RWPE1 (cell line): ENCODE results near the gene BRIP1.

ENCODE experiments used
- CTCF ChIA-PET: fragments of 350-600 bp; sonication (Branson Sonifier 250); formaldehyde crosslinking; extraction: SDS; loops from one replicate; lab custom pipeline; 2021; lab: Yijun Ruan, JAX
- POLR2A ChIA-PET: fragments of 400-600 bp; formaldehyde crosslinking; extraction: SDS; loops from one replicate; lab custom pipeline; 2020; ENCODE audit warnings: antibody characterized with exemption; ENCODE audit not compliant: low non-redundant PET; lab: Yijun Ruan, JAX
- DNase-seq: peaks from one replicate; pipeline ENCODE4 v3.0.0; 2012; ENCODE audit warnings: low spot score
- H3K27ac ChIP-seq: fragments of 450-650 bp; 2 replicates; pipeline ENCODE4 v1.5.1; 2017
- TF ChIP-seq, protein P1 (sequence below): fragments of 450-650 bp; conservative IDR thresholded peaks from 2 replicates; pipeline ENCODE4 v1.5.1; 2017; ENCODE audit warnings: low read depth, mild to moderate bottlenecking

BRIP1 gene

DNA sequence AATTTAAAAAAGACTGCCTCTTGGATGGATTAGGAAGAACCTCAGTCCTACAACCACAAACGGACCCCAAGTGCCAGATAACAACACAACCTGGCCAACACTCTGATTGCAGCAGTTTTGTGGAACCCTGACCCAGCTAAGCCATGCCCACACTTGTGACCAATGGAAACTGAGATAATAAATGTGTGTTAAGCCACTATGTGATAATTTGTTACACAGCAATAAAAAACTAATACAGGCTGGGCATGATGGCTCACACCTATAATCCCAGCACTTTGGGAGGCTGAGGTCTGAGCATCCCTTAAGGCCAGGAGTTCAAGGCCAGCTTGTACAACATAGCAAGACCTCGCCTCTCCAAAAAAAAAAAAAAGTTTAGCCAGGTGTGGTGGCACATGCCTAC is 127.5 kb downstream of the BRIP1 start:
- no peak for DNase-seq
- TF ChIP-seq, protein P1, sequence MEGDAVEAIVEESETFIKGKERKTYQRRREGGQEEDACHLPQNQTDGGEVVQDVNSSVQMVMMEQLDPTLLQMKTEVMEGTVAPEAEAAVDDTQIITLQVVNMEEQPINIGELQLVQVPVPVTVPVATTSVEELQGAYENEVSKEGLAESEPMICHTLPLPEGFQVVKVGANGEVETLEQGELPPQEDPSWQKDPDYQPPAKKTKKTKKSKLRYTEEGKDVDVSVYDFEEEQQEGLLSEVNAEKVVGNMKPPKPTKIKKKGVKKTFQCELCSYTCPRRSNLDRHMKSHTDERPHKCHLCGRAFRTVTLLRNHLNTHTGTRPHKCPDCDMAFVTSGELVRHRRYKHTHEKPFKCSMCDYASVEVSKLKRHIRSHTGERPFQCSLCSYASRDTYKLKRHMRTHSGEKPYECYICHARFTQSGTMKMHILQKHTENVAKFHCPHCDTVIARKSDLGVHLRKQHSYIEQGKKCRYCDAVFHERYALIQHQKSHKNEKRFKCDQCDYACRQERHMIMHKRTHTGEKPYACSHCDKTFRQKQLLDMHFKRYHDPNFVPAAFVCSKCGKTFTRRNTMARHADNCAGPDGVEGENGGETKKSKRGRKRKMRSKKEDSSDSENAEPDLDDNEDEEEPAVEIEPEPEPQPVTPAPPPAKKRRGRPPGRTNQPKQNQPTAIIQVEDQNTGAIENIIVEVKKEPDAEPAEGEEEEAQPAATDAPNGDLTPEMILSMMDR: no peak
- CTCF ChIA-PET: no interaction called here
- H3K27ac ChIP-seq: no peak overlapping the region
- POLR2A ChIA-PET: no interaction called here

DNA sequence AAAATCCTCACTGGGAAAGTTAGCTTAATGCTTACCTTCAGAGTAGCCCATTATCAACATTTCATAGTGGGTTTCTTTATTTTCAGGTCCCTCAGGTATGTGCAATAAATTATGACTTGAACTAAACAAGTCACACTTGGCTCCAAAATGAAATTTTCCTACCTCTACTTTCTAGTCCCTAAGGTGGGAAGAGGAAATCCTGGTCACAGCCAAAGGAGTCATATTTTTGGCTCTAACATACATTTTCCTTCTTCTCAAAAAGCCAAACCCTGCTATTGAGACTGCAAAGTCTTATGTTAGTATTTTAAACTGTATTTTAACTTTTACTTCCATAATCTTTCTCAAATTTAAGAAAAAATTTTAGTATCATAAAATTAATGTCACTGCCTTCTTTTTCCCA is 128.9 kb downstream of the BRIP1 start:
- ChIA-PET POLR2A (no interaction called here), CTCF (no interaction called here)
- no peak for DNase-seq
- TF ChIP-seq, protein P1: no peak
- no peak overlapping the region for H3K27ac ChIP-seq

DNA sequence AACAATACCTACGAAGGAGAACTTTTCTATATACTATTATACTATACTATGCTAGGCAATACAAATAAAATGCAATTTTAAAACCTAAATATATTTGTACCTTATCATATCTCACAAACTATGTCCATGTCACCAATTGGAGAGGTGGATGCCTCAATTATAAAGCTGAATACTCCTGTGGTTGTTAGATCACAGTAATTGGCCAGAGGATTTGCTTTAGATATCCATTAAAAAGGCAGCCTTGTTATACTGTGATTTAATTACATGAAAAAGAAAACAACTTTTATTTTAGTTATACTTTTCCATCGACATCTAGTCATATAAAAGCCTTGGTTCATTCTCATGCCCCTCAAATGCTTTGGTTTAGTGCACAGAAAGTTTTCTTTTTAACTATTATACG is 129.3 kb downstream of the BRIP1 start:
- CTCF ChIA-PET: no interaction called here
- DNase-seq: no peak
- H3K27ac ChIP-seq: no peak overlapping the region
- TF ChIP-seq, protein P1: no peak
- POLR2A ChIA-PET: no interaction called here

DNA sequence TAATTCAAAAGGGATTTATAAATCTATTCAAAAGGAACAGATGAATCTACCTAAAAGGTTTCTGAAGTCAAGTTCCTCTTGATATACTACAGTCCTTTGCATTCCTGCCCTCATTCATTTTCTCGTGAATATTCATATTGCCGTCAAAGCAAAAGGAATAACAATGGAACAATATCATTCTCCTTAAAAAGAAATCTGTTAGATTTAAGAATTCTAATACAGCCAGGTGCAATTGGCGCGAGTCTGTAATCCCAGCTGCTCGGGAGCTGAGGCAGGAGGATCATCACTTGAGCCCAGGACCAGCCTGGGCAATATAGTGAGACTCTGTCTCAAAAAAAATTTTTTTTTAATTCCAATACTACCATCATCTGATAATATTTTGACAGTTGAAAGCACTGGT is 130.3 kb downstream of the BRIP1 start:
- TF ChIP-seq, protein P1: no peak
- no peak for DNase-seq
- ChIA-PET CTCF (no interaction called here), POLR2A (no interaction called here)
- H3K27ac ChIP-seq: no peak overlapping the region

DNA sequence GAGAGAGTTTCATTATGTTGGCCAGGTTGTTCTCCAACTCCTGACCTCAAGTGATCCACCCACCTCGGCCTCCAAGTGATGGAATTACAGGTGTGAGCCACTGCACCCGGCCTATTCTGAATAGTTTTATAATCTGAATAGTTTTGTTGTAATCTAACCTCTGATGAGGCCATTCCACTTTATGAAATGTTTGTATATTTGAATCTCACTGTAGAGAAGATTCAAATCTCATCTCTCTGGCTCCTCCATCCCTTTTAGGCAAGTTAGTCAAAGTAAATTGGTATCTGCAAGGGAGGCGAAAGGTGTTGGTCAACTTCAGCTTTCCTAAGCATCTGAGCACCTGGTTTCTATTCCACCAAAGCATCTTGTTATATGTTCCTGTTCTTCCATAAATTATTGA is 131.2 kb downstream of the BRIP1 start:
- TF ChIP-seq, protein P1: no peak
- CTCF ChIA-PET: no interaction called here
- DNase-seq: no peak
- H3K27ac ChIP-seq: no peak overlapping the region
- POLR2A ChIA-PET: no interaction called here

DNA sequence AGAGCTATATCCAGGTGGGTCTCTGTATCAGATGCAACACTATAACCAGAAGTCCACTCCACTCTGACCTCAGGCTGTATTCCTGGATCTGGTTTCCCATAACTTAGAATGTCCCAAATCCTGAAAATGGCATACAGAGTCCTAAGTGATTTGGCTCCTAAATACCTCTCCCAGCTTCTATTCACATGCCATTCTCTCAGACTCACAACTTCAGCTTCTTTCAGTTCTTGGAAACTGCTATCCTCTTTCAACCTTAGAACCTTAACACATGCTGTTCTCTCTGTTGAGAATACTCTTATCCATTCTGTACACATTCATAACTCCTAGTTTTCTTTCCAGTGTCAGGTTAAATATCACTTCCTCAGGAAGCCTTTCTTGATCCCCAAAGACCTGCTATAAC is 132.0 kb downstream of the BRIP1 start:
- DNase-seq: no peak
- POLR2A ChIA-PET: no interaction called here
- CTCF ChIA-PET: interaction anchor here (0.6 kb wide), 2 partner anchors 34 to 59 kb away, joined by 3 to 4 read pairs; no protein-coding TSS in a partner anchor
- TF ChIP-seq, protein P1: no peak
- no peak overlapping the region for H3K27ac ChIP-seq
